Astrocyte (in vitro differentiated cells and primary cell): ENCODE results near the gene RBMX2. TPM values are rescaled to one million over a fixed set of nuclear protein-coding genes. Genes with fewer than 3 reads are reported as not detected.

ENCODE experiments used
- DNase-seq: peaks from one replicate; pipeline ENCODE4 v3.0.0-alpha.2; 2010; ENCODE audit warnings: low read depth
- FAIRE-seq: peaks from 2 replicates; lab custom pipeline; 2011; peaks lifted over from hg19 to GRCh38; lab: Jason Lieb, UNC
- H2AFZ ChIP-seq: 2 replicates; pipeline ENCODE4 v1.6.0; 2012; ENCODE audit warnings: low read depth, low read length, inconsistent platforms
- H3K27ac ChIP-seq: 2 replicates; pipeline ENCODE4 v1.5.1; 2011; ENCODE audit warnings: low read depth, low read length, inconsistent platforms
- H3K27me3 ChIP-seq: 2 replicates; pipeline ENCODE4 v1.6.0; 2011; ENCODE audit warnings: low read length, inconsistent platforms; ENCODE audit not compliant: insufficient read depth
- H3K36me3 ChIP-seq: 2 replicates; pipeline ENCODE4 v1.5.1; 2011; ENCODE audit warnings: low read length, inconsistent platforms; ENCODE audit not compliant: insufficient read depth
- H3K4me1 ChIP-seq: 2 replicates; pipeline ENCODE4 v1.5.1; 2011; ENCODE audit warnings: low read length, inconsistent platforms; ENCODE audit not compliant: insufficient read depth
- H3K4me2 ChIP-seq: 2 replicates; pipeline ENCODE4 v1.6.0; 2012; ENCODE audit warnings: low read length, inconsistent platforms
- H3K4me3 ChIP-seq: 2 replicates; pipeline ENCODE4 v1.5.1; 2011; ENCODE audit warnings: low read depth, mild to moderate bottlenecking, low read length, inconsistent platforms; ENCODE audit not compliant: insufficient read depth
- H3K79me2 ChIP-seq: 2 replicates; pipeline ENCODE4 v1.6.0; 2012; ENCODE audit warnings: mild to moderate bottlenecking, low read length, inconsistent platforms; ENCODE audit not compliant: insufficient read depth
- H3K9ac ChIP-seq: 2 replicates; pipeline ENCODE4 v1.6.0; 2012; ENCODE audit warnings: mild to moderate bottlenecking, low read length, inconsistent platforms
- H3K9me3 ChIP-seq: 2 replicates; pipeline ENCODE4 v1.5.1; 2012; ENCODE audit warnings: low read depth, mild to moderate bottlenecking, low read length, inconsistent platforms; ENCODE audit not compliant: insufficient read depth
- H4K20me1 ChIP-seq: 2 replicates; pipeline ENCODE4 v1.6.0; 2012; ENCODE audit warnings: low read length, inconsistent platforms; ENCODE audit not compliant: insufficient read depth
- H3K27ac Mint-ChIP-seq: one replicate; pipeline ENCODE4 v1.8.0; 2021; ENCODE audit warnings: mild to moderate bottlenecking, mixed read lengths; ENCODE audit not compliant: unreplicated experiment
- H3K27me3 Mint-ChIP-seq: one replicate; pipeline ENCODE4 v1.8.0; 2021; ENCODE audit warnings: low read depth, mixed read lengths; ENCODE audit not compliant: unreplicated experiment
- H3K36me3 Mint-ChIP-seq: one replicate; pipeline ENCODE4 v1.8.0; 2021; ENCODE audit warnings: low read depth, mixed read lengths; ENCODE audit not compliant: unreplicated experiment
- H3K4me1 Mint-ChIP-seq: one replicate; pipeline ENCODE4 v1.8.0; 2021; ENCODE audit warnings: low read depth, mixed read lengths; ENCODE audit not compliant: unreplicated experiment
- H3K4me3 Mint-ChIP-seq: one replicate; pipeline ENCODE4 v1.8.0; 2021; ENCODE audit warnings: mild to moderate bottlenecking, moderate library complexity, mixed read lengths; ENCODE audit not compliant: unreplicated experiment
- H3K9me3 Mint-ChIP-seq: one replicate; pipeline ENCODE4 v1.8.0; 2021; ENCODE audit warnings: mild to moderate bottlenecking, mixed read lengths; ENCODE audit not compliant: unreplicated experiment
- EZH2 ChIP-seq: IDR thresholded peaks from 2 replicates; pipeline ENCODE4 v1.6.1; 2012; ENCODE audit warnings: mild to moderate bottlenecking, low read length, inconsistent platforms; ENCODE audit not compliant: insufficient read depth
- total RNA-seq: library from RNA; stranded (reverse); gene quantifications from 2 replicates; pipeline ENCODE4 v1.2.1, GENCODE V29; 2021
- TF ChIP-seq, protein P1 (sequence below): IDR thresholded peaks from 2 replicates; pipeline ENCODE4 v1.5.1; 2011; ENCODE audit warnings: low read depth, mild to moderate bottlenecking, inconsistent platforms, low read length, moderate library complexity; ENCODE audit not compliant: insufficient read depth

RBMX2 gene
- total RNA-seq, 1 donor from 2014 or later = 19.7 TPM

DNA sequence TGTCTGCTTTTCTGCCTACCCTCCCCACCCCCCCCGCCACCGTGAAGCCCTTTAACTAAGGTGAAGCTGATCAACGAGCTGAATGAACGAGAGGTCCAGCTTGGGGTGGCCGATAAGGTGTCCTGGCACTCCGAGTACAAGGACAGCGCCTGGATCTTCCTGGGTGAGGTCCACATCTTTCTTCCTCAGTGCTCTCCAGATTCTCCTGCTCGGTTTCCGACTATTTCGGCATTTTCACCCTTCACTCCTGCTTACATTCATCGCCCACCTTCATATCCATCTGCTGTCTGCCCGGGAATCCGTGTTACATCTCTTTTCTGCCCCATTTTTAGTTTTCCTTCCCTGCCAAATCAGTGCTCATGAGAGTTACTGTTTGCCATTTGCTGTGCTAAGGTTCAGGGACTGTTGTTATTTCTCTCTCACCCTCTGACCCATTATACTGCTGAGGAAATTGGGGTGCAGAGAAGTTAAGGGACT is 459 bp downstream of the RBMX2 start:
- no peak for TF ChIP-seq EZH2
- TF ChIP-seq, protein P1, sequence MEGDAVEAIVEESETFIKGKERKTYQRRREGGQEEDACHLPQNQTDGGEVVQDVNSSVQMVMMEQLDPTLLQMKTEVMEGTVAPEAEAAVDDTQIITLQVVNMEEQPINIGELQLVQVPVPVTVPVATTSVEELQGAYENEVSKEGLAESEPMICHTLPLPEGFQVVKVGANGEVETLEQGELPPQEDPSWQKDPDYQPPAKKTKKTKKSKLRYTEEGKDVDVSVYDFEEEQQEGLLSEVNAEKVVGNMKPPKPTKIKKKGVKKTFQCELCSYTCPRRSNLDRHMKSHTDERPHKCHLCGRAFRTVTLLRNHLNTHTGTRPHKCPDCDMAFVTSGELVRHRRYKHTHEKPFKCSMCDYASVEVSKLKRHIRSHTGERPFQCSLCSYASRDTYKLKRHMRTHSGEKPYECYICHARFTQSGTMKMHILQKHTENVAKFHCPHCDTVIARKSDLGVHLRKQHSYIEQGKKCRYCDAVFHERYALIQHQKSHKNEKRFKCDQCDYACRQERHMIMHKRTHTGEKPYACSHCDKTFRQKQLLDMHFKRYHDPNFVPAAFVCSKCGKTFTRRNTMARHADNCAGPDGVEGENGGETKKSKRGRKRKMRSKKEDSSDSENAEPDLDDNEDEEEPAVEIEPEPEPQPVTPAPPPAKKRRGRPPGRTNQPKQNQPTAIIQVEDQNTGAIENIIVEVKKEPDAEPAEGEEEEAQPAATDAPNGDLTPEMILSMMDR = no peak
- peaks cover 30% of the 10 kb centered on the region for H3K79me2 ChIP-seq
- peaks cover 4% of the 10 kb centered on the region for H3K4me1 ChIP-seq
- FAIRE-seq (no peak), DNase-seq (no peak)
- H2AFZ ChIP-seq = peak overlapping the region; percentile 75
- no peak overlapping the region for H3K27ac Mint-ChIP-seq
- H3K27ac ChIP-seq = peak overlapping the region; percentile 42
- no peaks in the 10 kb centered on the region for H3K9me3 ChIP-seq
- peak overlapping the region; percentile 93 for H3K4me3 Mint-ChIP-seq
- no peaks in the 10 kb centered on the region for H3K9me3 Mint-ChIP-seq
- H3K36me3 ChIP-seq = no peaks in the 10 kb centered on the region
- peaks cover 8% of the 10 kb centered on the region for H3K27me3 Mint-ChIP-seq
- H3K4me1 Mint-ChIP-seq = no peaks in the 10 kb centered on the region
- H3K36me3 Mint-ChIP-seq = peaks cover 2% of the 10 kb centered on the region
- H3K4me3 ChIP-seq = peak overlapping the region; percentile 82
- H3K4me2 ChIP-seq = peak overlapping the region; percentile 89
- no peaks in the 10 kb centered on the region for H4K20me1 ChIP-seq
- no peaks in the 10 kb centered on the region for H3K27me3 ChIP-seq
- peak overlapping the region; percentile 83 for H3K9ac ChIP-seq

DNA sequence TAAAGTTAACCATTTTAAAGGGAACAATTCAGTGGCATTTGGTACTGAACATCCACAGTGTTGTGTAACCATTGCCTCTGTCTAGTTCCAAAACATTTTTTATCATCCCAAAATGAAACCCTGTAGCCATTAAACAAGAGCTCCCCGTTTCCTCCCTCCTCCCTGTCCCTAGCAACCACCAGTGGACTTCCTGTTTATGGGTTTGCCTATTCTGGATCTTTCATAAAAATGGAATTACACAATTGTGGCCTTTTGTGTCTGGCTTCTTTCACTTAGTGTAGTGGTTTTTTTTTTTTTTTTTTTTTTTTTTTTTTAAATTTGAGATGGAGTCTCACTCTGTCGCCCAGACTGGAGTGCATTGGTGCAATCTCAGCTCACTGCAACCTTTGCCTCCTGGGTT is 11.6 kb downstream of the RBMX2 start:
- H3K27me3 Mint-ChIP-seq = no peaks in the 10 kb centered on the region
- Histone ChIP-seq H3K9ac (no peak overlapping the region), H3K79me2 (no peaks in the 10 kb centered on the region), H4K20me1 (no peaks in the 10 kb centered on the region), H3K4me1 (no peaks in the 10 kb centered on the region), H3K36me3 (peaks cover 7% of the 10 kb centered on the region), H3K4me3 (no peak overlapping the region), H3K27me3 (no peaks in the 10 kb centered on the region), H3K27ac (no peak overlapping the region), H3K4me2 (no peak overlapping the region), H3K9me3 (no peaks in the 10 kb centered on the region), H2AFZ (no peak overlapping the region)
- DNase-seq (no peak), FAIRE-seq (no peak)
- TF ChIP-seq, protein P1 = no peak
- TF ChIP-seq EZH2 = no peak
- H3K4me1 Mint-ChIP-seq = no peaks in the 10 kb centered on the region
- no peaks in the 10 kb centered on the region for H3K9me3 Mint-ChIP-seq
- H3K4me3 Mint-ChIP-seq = no peak overlapping the region
- H3K36me3 Mint-ChIP-seq = no peaks in the 10 kb centered on the region
- H3K27ac Mint-ChIP-seq = no peak overlapping the region

DNA sequence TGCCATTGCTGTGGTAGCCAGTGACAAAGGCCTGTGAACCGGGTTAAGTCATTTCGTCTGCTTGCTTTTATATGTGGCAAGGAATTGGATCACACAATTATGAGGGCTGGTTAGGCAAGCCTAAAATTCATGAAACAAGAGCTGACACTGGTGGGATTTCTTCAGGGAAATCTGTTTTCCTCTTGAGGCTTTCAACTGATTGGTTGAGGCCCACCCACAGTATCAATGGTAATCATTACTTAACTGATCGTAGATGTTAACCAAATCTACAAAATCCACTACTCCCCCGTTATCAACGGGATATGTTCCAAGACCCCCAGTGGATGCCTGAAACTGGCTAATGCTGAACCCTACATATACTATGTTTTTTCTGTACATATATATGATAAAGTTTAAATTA is 13.0 kb downstream of the RBMX2 start:
- no peak overlapping the region for H3K27ac Mint-ChIP-seq
- Histone ChIP-seq H3K9me3 (no peaks in the 10 kb centered on the region), H3K27me3 (no peaks in the 10 kb centered on the region), H2AFZ (no peak overlapping the region), H3K4me3 (no peak overlapping the region), H3K79me2 (no peaks in the 10 kb centered on the region), H3K4me2 (no peak overlapping the region), H3K9ac (no peak overlapping the region), H3K4me1 (no peaks in the 10 kb centered on the region), H3K36me3 (peaks cover 7% of the 10 kb centered on the region), H3K27ac (no peak overlapping the region), H4K20me1 (no peaks in the 10 kb centered on the region)
- no peak for DNase-seq
- no peak for TF ChIP-seq EZH2
- TF ChIP-seq, protein P1 = no peak
- H3K4me3 Mint-ChIP-seq = no peak overlapping the region
- no peaks in the 10 kb centered on the region for H3K27me3 Mint-ChIP-seq
- H3K4me1 Mint-ChIP-seq = no peaks in the 10 kb centered on the region
- H3K9me3 Mint-ChIP-seq = no peaks in the 10 kb centered on the region
- H3K36me3 Mint-ChIP-seq = no peaks in the 10 kb centered on the region
- FAIRE-seq = peak; percentile 43
